ENCODE data around the gene ANKRD45. TPM values are rescaled to one million over a fixed set of nuclear protein-coding genes. Genes with fewer than 3 reads are reported as not detected.

The ANKRD45 gene
- total and polyA plus RNA-seq, 2 experiments from 2014 or later: 0.60 to 2.3 TPM

DNA sequence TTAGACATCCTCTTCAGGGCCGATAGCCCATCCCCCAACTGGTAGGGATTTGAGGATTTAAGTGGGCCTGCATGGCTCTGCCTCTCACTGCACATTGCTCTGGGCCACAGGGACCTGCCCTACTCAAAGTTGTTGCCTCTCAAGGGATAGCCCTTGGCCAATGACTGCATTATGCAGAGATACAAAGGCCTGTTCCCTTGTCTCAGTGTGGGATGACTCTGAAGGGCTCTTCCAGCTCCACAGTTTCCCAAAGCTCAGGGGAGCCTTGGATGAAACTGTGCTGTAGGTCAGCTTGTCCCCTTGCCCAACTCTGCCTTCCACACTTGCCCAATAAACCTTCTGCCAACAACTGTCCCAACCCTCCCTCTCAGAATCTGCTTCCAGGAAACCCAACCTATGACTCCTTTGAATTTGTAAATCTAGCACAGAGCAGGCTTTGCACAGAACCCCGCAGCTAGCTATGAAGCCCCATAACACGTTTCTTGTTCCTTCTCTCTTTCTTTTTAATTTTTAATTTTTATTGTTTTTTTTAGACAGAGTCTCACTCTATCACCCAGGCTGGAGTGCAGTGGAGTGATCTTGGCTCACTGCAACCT, 109.3 kb downstream of the ANKRD45 start:
- no peaks in the 10 kb centered on the region for H3K36me3 ChIP-seq
- no peaks in the 10 kb centered on the region for H3K27me3 ChIP-seq
- TF ChIP-seq, protein P1, sequence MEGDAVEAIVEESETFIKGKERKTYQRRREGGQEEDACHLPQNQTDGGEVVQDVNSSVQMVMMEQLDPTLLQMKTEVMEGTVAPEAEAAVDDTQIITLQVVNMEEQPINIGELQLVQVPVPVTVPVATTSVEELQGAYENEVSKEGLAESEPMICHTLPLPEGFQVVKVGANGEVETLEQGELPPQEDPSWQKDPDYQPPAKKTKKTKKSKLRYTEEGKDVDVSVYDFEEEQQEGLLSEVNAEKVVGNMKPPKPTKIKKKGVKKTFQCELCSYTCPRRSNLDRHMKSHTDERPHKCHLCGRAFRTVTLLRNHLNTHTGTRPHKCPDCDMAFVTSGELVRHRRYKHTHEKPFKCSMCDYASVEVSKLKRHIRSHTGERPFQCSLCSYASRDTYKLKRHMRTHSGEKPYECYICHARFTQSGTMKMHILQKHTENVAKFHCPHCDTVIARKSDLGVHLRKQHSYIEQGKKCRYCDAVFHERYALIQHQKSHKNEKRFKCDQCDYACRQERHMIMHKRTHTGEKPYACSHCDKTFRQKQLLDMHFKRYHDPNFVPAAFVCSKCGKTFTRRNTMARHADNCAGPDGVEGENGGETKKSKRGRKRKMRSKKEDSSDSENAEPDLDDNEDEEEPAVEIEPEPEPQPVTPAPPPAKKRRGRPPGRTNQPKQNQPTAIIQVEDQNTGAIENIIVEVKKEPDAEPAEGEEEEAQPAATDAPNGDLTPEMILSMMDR (IDR thresholded peaks at IDR 0.05; ENCODE audit: low read depth, low read length): no peak
- no peaks in the 10 kb centered on the region for H3K9me3 ChIP-seq (ENCODE audit: low read depth)
- no peak overlapping the region for H3K4me3 ChIP-seq
- H3K27ac ChIP-seq: no peak overlapping the region
- no peak for DNase-seq (ENCODE audit: low read depth in 1 of 2, low spot score in 1 of 2)
- no peaks in the 10 kb centered on the region for H3K4me1 ChIP-seq (ENCODE audit: low read depth)

Other genes starting within 250 kb of the ANKRD45 start
- 383 and 529 TPM in 2 replicates for gene PRDX6, start 192.5 kb downstream of the ANKRD45 start, total RNA-seq
- gene PRDX6, start 192.5 kb downstream of the ANKRD45 start, polyA plus RNA-seq: 433 and 443 TPM in 2 replicates
- gene SLC9C2, start 66.8 kb downstream of the ANKRD45 start, total RNA-seq: 0.25 TPM in 1 of 2 replicates, not detected in the other
- gene SLC9C2, start 66.8 kb downstream of the ANKRD45 start, polyA plus RNA-seq: 0.05 and 0.87 TPM in 2 replicates
- gene TEX50, start 34.5 kb downstream of the ANKRD45 start, total RNA-seq: not detected in 2 replicates
- not detected in 2 replicates for gene TEX50, start 34.5 kb downstream of the ANKRD45 start, polyA plus RNA-seq
- gene KLHL20, start 45.1 kb upstream of the ANKRD45 start, total RNA-seq: 10.2 and 24.0 TPM in 2 replicates
- gene KLHL20, start 45.1 kb upstream of the ANKRD45 start, polyA plus RNA-seq: 16.2 and 17.5 TPM in 2 replicates
- 9.3 and 15.6 TPM in 2 replicates for gene DARS2, start 154.8 kb upstream of the ANKRD45 start, total RNA-seq
- 14.6 and 22.7 TPM in 2 replicates for gene DARS2, start 154.8 kb upstream of the ANKRD45 start, polyA plus RNA-seq
- gene CENPL, start 155.0 kb upstream of the ANKRD45 start, total RNA-seq: 8.6 and 10.9 TPM in 2 replicates
- gene CENPL, start 155.0 kb upstream of the ANKRD45 start, polyA plus RNA-seq: 4.9 and 9.9 TPM in 2 replicates
- 210 and 350 TPM in 2 replicates for gene GAS5, start 198.1 kb upstream of the ANKRD45 start, total RNA-seq
- gene GAS5, start 198.1 kb upstream of the ANKRD45 start, polyA plus RNA-seq: 158 and 248 TPM in 2 replicates
- gene ZBTB37, start 198.5 kb upstream of the ANKRD45 start, total RNA-seq: 7.9 and 16.2 TPM in 2 replicates
- 1.8 and 3.0 TPM in 2 replicates for gene ZBTB37, start 198.5 kb upstream of the ANKRD45 start, polyA plus RNA-seq
- 0.36 TPM in 1 of 2 replicates, not detected in the other for gene SERPINC1, start 247.5 kb upstream of the ANKRD45 start, total RNA-seq
- gene SERPINC1, start 247.5 kb upstream of the ANKRD45 start, polyA plus RNA-seq: not detected in 2 replicates